SK-N-SH treated with all-trans-retinoic acid at 6 μM for 48 hours (cell line): ENCODE data around the gene CDRT4.

ENCODE experiments used
- GLIS3 ChIP-seq: fragments of 250-450 bp; sonication (Bioruptor Pico); IDR thresholded peaks from 2 replicates; pipeline ENCODE4 v1.5.0; 2020; ENCODE audit warnings: mild to moderate bottlenecking, moderate library complexity
- ISL1 ChIP-seq: fragments of 250-450 bp; sonication (Bioruptor Pico); IDR thresholded peaks from 2 replicates; pipeline ENCODE4 v2.1.2; 2022; ENCODE audit warnings: mild to moderate bottlenecking, moderate library complexity

Gene CDRT4

DNA sequence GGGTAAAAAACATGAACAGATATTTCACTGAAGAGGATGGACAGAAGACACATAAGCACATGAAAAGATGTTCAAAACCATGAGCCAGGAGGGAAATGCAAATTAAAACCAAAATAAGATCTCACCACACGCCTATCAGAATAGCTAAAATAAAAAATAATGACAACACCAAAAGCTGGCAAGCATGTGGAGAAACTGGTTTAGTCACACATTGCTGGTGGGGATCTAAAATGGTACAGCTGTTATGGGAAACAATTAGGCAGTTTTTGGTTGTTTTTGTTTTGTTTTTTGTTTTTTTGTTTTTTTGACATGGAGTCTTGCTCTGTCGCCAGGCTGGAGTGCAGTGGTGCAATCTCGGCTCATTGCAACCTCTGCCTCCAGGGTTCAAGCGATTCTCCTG lies 81.3 kb downstream of the CDRT4 start (continued):
- TF ChIP-seq GLIS3 (CRISPR knock-in tag) (no peak), ISL1 (CRISPR knock-in tag) (no peak)
